ENCODE results near the gene C5orf63. TPM values are rescaled to one million over a fixed set of nuclear protein-coding genes. Genes with fewer than 3 reads are reported as not detected.

C5orf63 gene
- total and polyA plus RNA-seq, 2 experiments from 2014 or later, result 6.8 to 10.5 TPM

GRCh38 chr5:127084656-127085055 is 11.4 kb upstream of the C5orf63 start:
- no peaks in the 10 kb centered on the region for H3K36me3 ChIP-seq (ENCODE audit: insufficient read depth)
- Mint-ChIP-seq H3K27me3 (ENCODE audit: insufficient read depth, low read depth, poor library complexity) (peaks cover 2% of the 10 kb centered on the region), H3K4me1 (peaks cover 32% of the 10 kb centered on the region), H3K36me3 (ENCODE audit: low read depth) (0 out of 3 replicates have a peak, but pooled peaks cover 2% of the 10 kb centered on the region), H3K27ac (no peak overlapping the region), H3K9me3 (no peaks in the 10 kb centered on the region), H3K4me3 (no peak overlapping the region)
- no peaks in the 10 kb centered on the region for H3K27me3 ChIP-seq (ENCODE audit: insufficient read depth)
- H3K4me3 ChIP-seq, result no peak overlapping the region
- H3K4me2 ChIP-seq, result no peak overlapping the region
- no peak overlapping the region for H3K27ac ChIP-seq (ENCODE audit: low read depth)
- H3K79me2 ChIP-seq (replicated peaks; ENCODE audit: insufficient read depth), result no peaks in the 10 kb centered on the region
- DNase-seq (ENCODE audit: low spot score) (no peak), ATAC-seq (no peak)
- no peaks in the 10 kb centered on the region for H3K9me2 ChIP-seq (ENCODE audit: insufficient read depth)
- TF ChIP-seq CTCF (conservative IDR thresholded peaks at IDR 0.05; ENCODE audit: low read depth in 2 of 2) (peak in 1 of 2 experiments; percentile 45; a peak in 2 of 4 replicates), EZH2 (IDR thresholded peaks at IDR 0.05; ENCODE audit: low read depth, unreplicated experiment) (no peak)
- H4K20me1 ChIP-seq (replicated peaks; ENCODE audit: insufficient read depth), result no peaks in the 10 kb centered on the region
- H3F3A ChIP-seq (replicated peaks; ENCODE audit: low read depth), result no peaks in the 10 kb centered on the region
- peaks cover 34% of the 10 kb centered on the region for H3K4me1 ChIP-seq (ENCODE audit: insufficient read depth)
- H2AFZ ChIP-seq, result peak overlapping the region; percentile 90; the same call in 1 of the 2 replicates

GRCh38 chr5:127083711-127084110 is 10.4 kb upstream of the C5orf63 start:
- H3K27me3 Mint-ChIP-seq (ENCODE audit: insufficient read depth, low read depth, poor library complexity), result peaks cover 2% of the 10 kb centered on the region
- Histone ChIP-seq H3K4me2 (no peak overlapping the region), H3K4me1 (ENCODE audit: insufficient read depth) (peaks cover 34% of the 10 kb centered on the region), H3K9me2 (ENCODE audit: insufficient read depth) (no peaks in the 10 kb centered on the region), H4K20me1 (replicated peaks; ENCODE audit: insufficient read depth) (no peaks in the 10 kb centered on the region), H3K79me2 (replicated peaks; ENCODE audit: insufficient read depth) (no peaks in the 10 kb centered on the region), H3K36me3 (ENCODE audit: insufficient read depth) (no peaks in the 10 kb centered on the region), H3K4me3 (no peak overlapping the region), H3F3A (replicated peaks; ENCODE audit: low read depth) (no peaks in the 10 kb centered on the region), H2AFZ (no peak overlapping the region), H3K27ac (ENCODE audit: low read depth) (no peak overlapping the region), H3K27me3 (ENCODE audit: insufficient read depth) (no peaks in the 10 kb centered on the region)
- H3K27ac Mint-ChIP-seq, result no peak overlapping the region
- H3K4me3 Mint-ChIP-seq, result no peak overlapping the region
- DNase-seq (ENCODE audit: low spot score), result no peak
- ATAC-seq, result no peak
- peaks cover 30% of the 10 kb centered on the region for H3K4me1 Mint-ChIP-seq
- no peaks in the 10 kb centered on the region for H3K9me3 Mint-ChIP-seq
- H3K36me3 Mint-ChIP-seq (ENCODE audit: low read depth), result 0 out of 3 replicates have a peak, but pooled peaks cover 2% of the 10 kb centered on the region
- no peak for TF ChIP-seq NANOG (IDR thresholded peaks at IDR 0.05; ENCODE audit: borderline replicate concordance)
- no peak for TF ChIP-seq ETS1 (IDR thresholded peaks at IDR 0.05)
- no peak for TF ChIP-seq ZNF462 (CRISPR knock-in tag; IDR thresholded peaks at IDR 0.05)
- TF ChIP-seq CTCF (conservative IDR thresholded peaks at IDR 0.05; ENCODE audit: low read depth in 2 of 2), result no peak
- no peak for TF ChIP-seq STAT1 (IDR thresholded peaks at IDR 0.05; ENCODE audit: unreplicated experiment)
- no peak for TF ChIP-seq EZH2phosphoT487 (IDR thresholded peaks at IDR 0.05; ENCODE audit: unreplicated experiment)
- TF ChIP-seq EZH2 (IDR thresholded peaks at IDR 0.05; ENCODE audit: low read depth, unreplicated experiment), result no peak
